Astrocyte (in vitro differentiated cells and primary cell): ENCODE measurements around the gene AIFM3.

ENCODE experiments used
- EZH2 ChIP-seq: IDR thresholded peaks from 2 replicates; pipeline ENCODE4 v1.6.1; 2012; ENCODE audit warnings: mild to moderate bottlenecking, low read length, inconsistent platforms; ENCODE audit not compliant: insufficient read depth
- TF ChIP-seq, protein P1 (sequence below): IDR thresholded peaks from 2 replicates; pipeline ENCODE4 v1.5.1; 2011; ENCODE audit warnings: low read depth, mild to moderate bottlenecking, inconsistent platforms, low read length, moderate library complexity; ENCODE audit not compliant: insufficient read depth

DNA sequence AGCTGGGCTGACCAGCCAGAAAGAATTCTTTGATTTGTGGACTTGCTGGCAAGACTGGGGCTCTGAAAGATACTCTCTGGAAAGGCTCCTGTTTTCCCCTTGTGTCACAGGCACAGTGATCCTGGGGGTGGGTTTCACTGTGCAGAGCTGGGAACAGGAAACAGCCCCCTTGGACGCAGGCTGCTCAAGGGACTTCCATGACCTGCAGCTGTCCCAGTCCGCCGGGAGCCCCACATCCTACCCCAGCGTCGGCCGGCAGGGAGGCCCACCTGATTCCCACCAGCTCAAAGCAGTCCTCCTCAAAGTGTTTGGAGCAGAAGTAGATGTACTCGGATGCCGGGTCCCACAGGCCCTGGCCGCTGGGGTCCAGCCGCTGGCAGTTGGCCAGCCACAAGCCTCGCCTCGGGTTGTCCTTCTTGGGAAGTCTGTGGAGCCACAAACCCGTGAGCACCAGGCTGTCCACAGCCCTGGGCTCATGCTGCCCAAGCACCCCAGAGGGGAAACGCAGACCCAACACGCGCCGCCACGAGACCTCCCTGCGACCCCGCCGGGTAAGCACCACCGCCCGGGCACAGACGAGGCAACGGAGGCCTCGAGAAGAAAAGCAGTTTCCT is 34.0 kb downstream of the AIFM3 start:
- TF ChIP-seq, protein P1, sequence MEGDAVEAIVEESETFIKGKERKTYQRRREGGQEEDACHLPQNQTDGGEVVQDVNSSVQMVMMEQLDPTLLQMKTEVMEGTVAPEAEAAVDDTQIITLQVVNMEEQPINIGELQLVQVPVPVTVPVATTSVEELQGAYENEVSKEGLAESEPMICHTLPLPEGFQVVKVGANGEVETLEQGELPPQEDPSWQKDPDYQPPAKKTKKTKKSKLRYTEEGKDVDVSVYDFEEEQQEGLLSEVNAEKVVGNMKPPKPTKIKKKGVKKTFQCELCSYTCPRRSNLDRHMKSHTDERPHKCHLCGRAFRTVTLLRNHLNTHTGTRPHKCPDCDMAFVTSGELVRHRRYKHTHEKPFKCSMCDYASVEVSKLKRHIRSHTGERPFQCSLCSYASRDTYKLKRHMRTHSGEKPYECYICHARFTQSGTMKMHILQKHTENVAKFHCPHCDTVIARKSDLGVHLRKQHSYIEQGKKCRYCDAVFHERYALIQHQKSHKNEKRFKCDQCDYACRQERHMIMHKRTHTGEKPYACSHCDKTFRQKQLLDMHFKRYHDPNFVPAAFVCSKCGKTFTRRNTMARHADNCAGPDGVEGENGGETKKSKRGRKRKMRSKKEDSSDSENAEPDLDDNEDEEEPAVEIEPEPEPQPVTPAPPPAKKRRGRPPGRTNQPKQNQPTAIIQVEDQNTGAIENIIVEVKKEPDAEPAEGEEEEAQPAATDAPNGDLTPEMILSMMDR = no peak
- TF ChIP-seq EZH2 = no peak
